K562 (cell line): Measurements from ENCODE around the gene CDCA5. TPM values are rescaled to one million over a fixed set of nuclear protein-coding genes. Genes with fewer than 3 reads are reported as not detected.
A peak's percentile ranks its signal among the peaks of the same experiment; 100 is the strongest.

Source experiments
- ARID1B ChIP-seq: fragments of 450-650 bp; IDR thresholded peaks from 2 replicates; pipeline ENCODE4 v1.6.1; 2016; ENCODE audit warnings: antibody characterized with exemption, mild to moderate bottlenecking, inconsistent platforms
- GABPB2 ChIP-seq: fragments of 250-450 bp; sonication (Bioruptor Pico); conservative IDR thresholded peaks from 2 replicates; pipeline ENCODE4 v1.5.1; 2021; ENCODE audit warnings: mild to moderate bottlenecking
- GATA2 ChIP-seq: sonication (generic); formaldehyde crosslinking; IDR thresholded peaks from 2 replicates; pipeline ENCODE4 v1.4.0; 2020; ENCODE audit warnings: mild to moderate bottlenecking, missing genetic modification reagents
- MYC ChIP-seq, 2 experiments: fragments of 250-450 bp in 1 of 2; sonication (Bioruptor Pico) in 1 of 2; IDR thresholded peaks; 2 replicates each; pipeline versions ENCODE4 v1.5.1 to v1.6.1; 2012 to 2021; ENCODE audit warnings: low read depth in 2 of 2, borderline replicate concordance in 1 of 2, improper control_type of control experiment in 1 of 2, low read length in 1 of 2, mild to moderate bottlenecking in 1 of 2, moderate library complexity in 1 of 2
- RAD51 ChIP-seq: fragments of 450-650 bp; IDR thresholded peaks from 2 replicates; pipeline ENCODE4 v1.7.1; 2016; ENCODE audit warnings: low read depth, mild to moderate bottlenecking, borderline replicate concordance
- SRSF1 ChIP-seq: fragments of 200-400 bp; formaldehyde crosslinking; IDR thresholded peaks from 2 replicates; pipeline ENCODE4 v1.6.1; 2017; ENCODE audit warnings: mild to moderate bottlenecking, low read depth, low read length, moderate library complexity
- ZKSCAN1 ChIP-seq: fragments of 150-350 bp; IDR thresholded peaks from 2 replicates; pipeline ENCODE4 v1.6.1; 2016; ENCODE audit warnings: low read depth, low read length
- ZNF263 ChIP-seq: sonication (generic); formaldehyde crosslinking; IDR thresholded peaks from 2 replicates; pipeline ENCODE4 v1.8.0; 2022; ENCODE audit warnings: mild to moderate bottlenecking, missing genetic modification reagents, borderline replicate concordance
- ZNF282 ChIP-seq: sonication (generic); formaldehyde crosslinking; IDR thresholded peaks from 2 replicates; pipeline ENCODE4 v1.8.1; 2023; ENCODE audit warnings: missing genetic modification reagents
- ZNF324 ChIP-seq: fragments of 250-450 bp; sonication (Bioruptor Pico); IDR thresholded peaks from 2 replicates; pipeline ENCODE4 v1.4.0; 2020; ENCODE audit warnings: mild to moderate bottlenecking
- ZNF644 ChIP-seq: fragments of 200-800 bp; sonication (Bioruptor generic); IDR thresholded peaks from 2 replicates; pipeline ENCODE4 v1.6.1; 2016; ENCODE audit warnings: low read depth, missing genetic modification characterization, missing compliant biosample characterization
- polyA plus RNA-seq, 8 experiments: library from polyadenylated mRNA; depleted of rRNA in 4 of 8; stranded (reverse) in 5 of 8; unstranded in 3 of 8; fragments of >200 nt; fragmentation: Nextera tagmentation in 2 of 8; fragmentation: Illumina TruSeq in 1 of 8; extraction: Ambion mirVana in 2 of 8; extraction: Trizol in 1 of 8; gene quantifications; 2 replicates each; pipeline versions ENCODE4 v1.2.1 to v1.2.3, GENCODE V29; 2011 to 2014; ENCODE audit warnings: inconsistent platforms in 1 of 8, missing spikeins in 1 of 8
- total RNA-seq, 7 experiments: library from RNA; depleted of rRNA in 6 of 7; stranded (reverse); fragments of >200 nt in 6 of 7; fragmentation: Illumina TruSeq in 2 of 7; extraction: Trizol in 2 of 7; gene quantifications; 2 replicates each; pipeline versions ENCODE4 v1.2.1 to v1.2.3, GENCODE V29; 2011 to 2021; ENCODE audit warnings: low replicate concordance in 1 of 7
- TF ChIP-seq, protein P1 (sequence below): fragments of 450-650 bp; IDR thresholded peaks from one replicate; pipeline ENCODE4 v1.6.1; 2018; ENCODE audit warnings: mild to moderate bottlenecking, moderate library complexity; ENCODE audit not compliant: partially characterized antibody
- TF ChIP-seq, protein P2 (sequence below): fragments of 250-450 bp; sonication (Bioruptor Pico); IDR thresholded peaks from 2 replicates; pipeline ENCODE4 v1.8.0; 2022; ENCODE audit warnings: inconsistent platforms, mild to moderate bottlenecking, moderate library complexity, borderline replicate concordance
- TF ChIP-seq, protein P3 (sequence below): sonication (generic); formaldehyde crosslinking; IDR thresholded peaks from 2 replicates; pipeline ENCODE4 v1.4.0; 2020; ENCODE audit warnings: mild to moderate bottlenecking, missing genetic modification reagents
- TF ChIP-seq, protein P4 (sequence below): sonication (generic); formaldehyde crosslinking; IDR thresholded peaks from 2 replicates; pipeline ENCODE4 v1.9.0; 2022; ENCODE audit warnings: mild to moderate bottlenecking, missing genetic modification reagents
- TF ChIP-seq, protein P5 (sequence below): fragments of 250-450 bp; sonication (Bioruptor Pico); IDR thresholded peaks from 2 replicates; pipeline ENCODE4 v1.5.0; 2021; ENCODE audit warnings: mild to moderate bottlenecking, borderline replicate concordance
- TF ChIP-seq, protein P6 (sequence below): sonication (generic); formaldehyde crosslinking; IDR thresholded peaks from 2 replicates; pipeline ENCODE4 v1.8.0; 2022; ENCODE audit warnings: mild to moderate bottlenecking, missing genetic modification reagents

The CDCA5 gene
- total and polyA plus RNA-seq, 9 of the 15 experiments (the other 6 are each of a cell fraction or from before 2014, with no cell fraction given): 18.9 to 94.3 (median 64.6) TPM

DNA sequence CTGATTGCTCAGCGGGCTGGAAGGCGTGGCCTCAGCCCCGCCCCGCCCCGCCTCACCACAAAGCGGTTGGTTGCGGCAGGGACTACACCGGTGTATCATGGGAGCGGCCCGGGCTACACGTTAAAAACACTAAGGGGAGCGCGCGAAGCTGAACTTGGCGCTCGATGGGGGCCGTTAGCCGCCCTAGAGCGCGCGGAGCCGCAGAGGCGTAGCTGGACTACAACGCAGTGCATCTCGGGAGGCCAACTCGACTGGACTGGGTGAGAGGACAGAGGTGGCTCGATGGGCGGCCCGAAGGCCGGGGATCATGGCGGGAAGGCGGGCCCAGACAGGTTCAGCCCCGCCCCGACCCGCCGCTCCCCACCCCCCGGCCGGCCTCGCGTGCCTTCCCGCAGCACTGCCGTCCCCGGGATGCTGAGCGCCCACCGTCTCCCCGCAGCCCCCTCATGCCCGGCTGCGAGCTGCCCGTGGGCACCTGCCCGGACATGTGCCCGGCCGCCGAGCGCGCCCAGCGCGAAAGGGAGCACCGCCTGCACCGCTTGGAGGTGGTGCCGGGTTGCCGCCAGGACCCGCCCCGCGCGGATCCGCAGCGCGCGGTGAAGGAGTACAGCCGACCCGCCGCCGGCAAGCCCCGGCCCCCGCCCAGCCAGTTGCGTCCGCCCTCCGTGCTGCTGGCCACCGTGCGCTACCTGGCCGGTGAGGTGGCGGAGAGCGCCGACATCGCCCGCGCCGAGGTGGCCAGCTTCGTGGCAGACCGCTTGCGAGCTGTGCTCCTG lies 42.8 kb downstream of the CDCA5 start, which contains the start of gene SAC3D1 (continued):
- TF ChIP-seq, protein P1, sequence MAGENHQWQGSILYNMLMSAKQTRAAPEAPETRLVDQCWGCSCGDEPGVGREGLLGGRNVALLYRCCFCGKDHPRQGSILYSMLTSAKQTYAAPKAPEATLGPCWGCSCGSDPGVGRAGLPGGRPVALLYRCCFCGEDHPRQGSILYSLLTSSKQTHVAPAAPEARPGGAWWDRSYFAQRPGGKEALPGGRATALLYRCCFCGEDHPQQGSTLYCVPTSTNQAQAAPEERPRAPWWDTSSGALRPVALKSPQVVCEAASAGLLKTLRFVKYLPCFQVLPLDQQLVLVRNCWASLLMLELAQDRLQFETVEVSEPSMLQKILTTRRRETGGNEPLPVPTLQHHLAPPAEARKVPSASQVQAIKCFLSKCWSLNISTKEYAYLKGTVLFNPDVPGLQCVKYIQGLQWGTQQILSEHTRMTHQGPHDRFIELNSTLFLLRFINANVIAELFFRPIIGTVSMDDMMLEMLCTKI: no peak
- TF ChIP-seq GATA2 (CRISPR knock-in tag): no peak
- TF ChIP-seq ZKSCAN1: no peak
- TF ChIP-seq, protein P2, sequence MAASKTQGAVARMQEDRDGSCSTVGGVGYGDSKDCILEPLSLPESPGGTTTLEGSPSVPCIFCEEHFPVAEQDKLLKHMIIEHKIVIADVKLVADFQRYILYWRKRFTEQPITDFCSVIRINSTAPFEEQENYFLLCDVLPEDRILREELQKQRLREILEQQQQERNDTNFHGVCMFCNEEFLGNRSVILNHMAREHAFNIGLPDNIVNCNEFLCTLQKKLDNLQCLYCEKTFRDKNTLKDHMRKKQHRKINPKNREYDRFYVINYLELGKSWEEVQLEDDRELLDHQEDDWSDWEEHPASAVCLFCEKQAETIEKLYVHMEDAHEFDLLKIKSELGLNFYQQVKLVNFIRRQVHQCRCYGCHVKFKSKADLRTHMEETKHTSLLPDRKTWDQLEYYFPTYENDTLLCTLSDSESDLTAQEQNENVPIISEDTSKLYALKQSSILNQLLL: no peak
- TF ChIP-seq ZNF263 (CRISPR knock-in tag): peak; percentile 98
- TF ChIP-seq SRSF1: no peak
- 0 out of 2 replicates have a peak, but pooled peaks have one; percentile 80 for TF ChIP-seq ZNF282 (CRISPR knock-in tag)
- TF ChIP-seq ZNF324 (CRISPR knock-in tag): no peak
- TF ChIP-seq, protein P3, sequence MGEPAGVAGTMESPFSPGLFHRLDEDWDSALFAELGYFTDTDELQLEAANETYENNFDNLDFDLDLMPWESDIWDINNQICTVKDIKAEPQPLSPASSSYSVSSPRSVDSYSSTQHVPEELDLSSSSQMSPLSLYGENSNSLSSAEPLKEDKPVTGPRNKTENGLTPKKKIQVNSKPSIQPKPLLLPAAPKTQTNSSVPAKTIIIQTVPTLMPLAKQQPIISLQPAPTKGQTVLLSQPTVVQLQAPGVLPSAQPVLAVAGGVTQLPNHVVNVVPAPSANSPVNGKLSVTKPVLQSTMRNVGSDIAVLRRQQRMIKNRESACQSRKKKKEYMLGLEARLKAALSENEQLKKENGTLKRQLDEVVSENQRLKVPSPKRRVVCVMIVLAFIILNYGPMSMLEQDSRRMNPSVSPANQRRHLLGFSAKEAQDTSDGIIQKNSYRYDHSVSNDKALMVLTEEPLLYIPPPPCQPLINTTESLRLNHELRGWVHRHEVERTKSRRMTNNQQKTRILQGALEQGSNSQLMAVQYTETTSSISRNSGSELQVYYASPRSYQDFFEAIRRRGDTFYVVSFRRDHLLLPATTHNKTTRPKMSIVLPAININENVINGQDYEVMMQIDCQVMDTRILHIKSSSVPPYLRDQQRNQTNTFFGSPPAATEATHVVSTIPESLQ (CRISPR knock-in tag): 0 out of 2 replicates have a peak, but pooled peaks have one; percentile 23
- TF ChIP-seq, protein P4, sequence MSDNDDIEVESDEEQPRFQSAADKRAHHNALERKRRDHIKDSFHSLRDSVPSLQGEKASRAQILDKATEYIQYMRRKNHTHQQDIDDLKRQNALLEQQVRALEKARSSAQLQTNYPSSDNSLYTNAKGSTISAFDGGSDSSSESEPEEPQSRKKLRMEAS (CRISPR knock-in tag): peak; percentile 93
- TF ChIP-seq, protein P5, sequence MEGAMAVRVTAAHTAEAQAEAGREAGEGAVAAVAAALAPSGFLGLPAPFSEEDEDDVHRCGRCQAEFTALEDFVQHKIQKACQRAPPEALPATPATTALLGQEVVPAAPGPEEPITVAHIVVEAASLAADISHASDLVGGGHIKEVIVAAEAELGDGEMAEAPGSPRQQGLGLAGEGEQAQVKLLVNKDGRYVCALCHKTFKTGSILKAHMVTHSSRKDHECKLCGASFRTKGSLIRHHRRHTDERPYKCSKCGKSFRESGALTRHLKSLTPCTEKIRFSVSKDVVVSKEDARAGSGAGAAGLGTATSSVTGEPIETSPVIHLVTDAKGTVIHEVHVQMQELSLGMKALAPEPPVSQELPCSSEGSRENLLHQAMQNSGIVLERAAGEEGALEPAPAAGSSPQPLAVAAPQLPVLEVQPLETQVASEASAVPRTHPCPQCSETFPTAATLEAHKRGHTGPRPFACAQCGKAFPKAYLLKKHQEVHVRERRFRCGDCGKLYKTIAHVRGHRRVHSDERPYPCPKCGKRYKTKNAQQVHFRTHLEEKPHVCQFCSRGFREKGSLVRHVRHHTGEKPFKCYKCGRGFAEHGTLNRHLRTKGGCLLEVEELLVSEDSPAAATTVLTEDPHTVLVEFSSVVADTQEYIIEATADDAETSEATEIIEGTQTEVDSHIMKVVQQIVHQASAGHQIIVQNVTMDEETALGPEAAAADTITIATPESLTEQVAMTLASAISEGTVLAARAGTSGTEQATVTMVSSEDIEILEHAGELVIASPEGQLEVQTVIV (CRISPR knock-in tag): no peak
- TF ChIP-seq GABPB2: no peak
- TF ChIP-seq RAD51: no peak
- TF ChIP-seq ZNF644 (tag): no peak
- TF ChIP-seq, protein P6, sequence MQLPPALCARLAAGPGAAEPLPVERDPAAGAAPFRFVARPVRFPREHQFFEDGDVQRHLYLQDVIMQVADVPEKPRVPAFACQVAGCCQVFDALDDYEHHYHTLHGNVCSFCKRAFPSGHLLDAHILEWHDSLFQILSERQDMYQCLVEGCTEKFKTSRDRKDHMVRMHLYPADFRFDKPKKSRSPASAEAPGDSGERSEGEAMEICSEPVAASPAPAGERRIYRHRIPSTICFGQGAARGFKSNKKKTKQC: peak; percentile 52
- no peak for TF ChIP-seq ARID1B
- TF ChIP-seq MYC (IDR thresholded peaks at IDR 0.05; ENCODE audit: low read depth, low read length): peak; percentile 46; the same call in 1 of the 2 replicates
- peak; percentile 65; the same call in 1 of the 2 replicates for TF ChIP-seq MYC (CRISPR knock-in tag; IDR thresholded peaks at IDR 0.05; ENCODE audit: borderline replicate concordance, low read depth)
